GM23338 (cell line): ENCODE results near the gene SETBP1. TPM values are rescaled to one million over a fixed set of nuclear protein-coding genes. Genes with fewer than 3 reads are reported as not detected.

Source experiments
- ATAC-seq: fragments of 200-7000 bp; cut with Tn5 transposase; 3 replicates; pipeline ENCODE4 v1.9.1; 2020
- DNase-seq: peaks from one replicate; pipeline ENCODE4 v3.0.0-alpha.2; 2015; ENCODE audit warnings: low spot score
- H2AFZ ChIP-seq: fragments of 200-600 bp; sonication (generic); 2 replicates; pipeline ENCODE4 v1.8.0; 2016; ENCODE audit warnings: antibody characterized with exemption, mild to moderate bottlenecking, moderate library complexity
- H3F3A ChIP-seq: fragments of 200-600 bp; sonication (generic); replicated peaks from 2 replicates; pipeline ENCODE4 v1.8.0; 2017; ENCODE audit warnings: antibody characterized with exemption, mixed run types, low read depth
- H3K27ac ChIP-seq: fragments of 200-600 bp; sonication (generic); 2 replicates; pipeline ENCODE4 v1.6.1; 2016; ENCODE audit warnings: low read depth
- H3K27me3 ChIP-seq: fragments of 200-600 bp; sonication (generic); 2 replicates; pipeline ENCODE4 v1.8.0; 2016; ENCODE audit warnings: mild to moderate bottlenecking, mixed run types, moderate library complexity; ENCODE audit not compliant: insufficient read depth
- H3K36me3 ChIP-seq: fragments of 200-600 bp; sonication (generic); 2 replicates; pipeline ENCODE4 v1.8.0; 2016; ENCODE audit warnings: mild to moderate bottlenecking; ENCODE audit not compliant: insufficient read depth
- H3K4me1 ChIP-seq: fragments of 200-600 bp; sonication (generic); 2 replicates; pipeline ENCODE4 v1.8.0; 2016; ENCODE audit warnings: mild to moderate bottlenecking, moderate library complexity; ENCODE audit not compliant: insufficient read depth
- H3K4me2 ChIP-seq: fragments of 200-600 bp; sonication (generic); 2 replicates; pipeline ENCODE4 v1.7.1; 2017; ENCODE audit warnings: mixed run types
- H3K4me3 ChIP-seq: fragments of 200-600 bp; sonication (generic); 2 replicates; pipeline ENCODE4 v1.6.1; 2016; ENCODE audit warnings: mixed run types
- H3K79me2 ChIP-seq: fragments of 200-600 bp; sonication (generic); replicated peaks from 2 replicates; pipeline ENCODE4 v1.8.0; 2017; ENCODE audit warnings: mild to moderate bottlenecking; ENCODE audit not compliant: insufficient read depth
- H3K9me2 ChIP-seq: fragments of 200-600 bp; sonication (generic); 2 replicates; pipeline ENCODE4 v1.8.0; 2017; ENCODE audit not compliant: insufficient read depth
- H4K20me1 ChIP-seq: fragments of 200-600 bp; sonication (generic); replicated peaks from 2 replicates; pipeline ENCODE4 v1.8.0; 2017; ENCODE audit warnings: mild to moderate bottlenecking; ENCODE audit not compliant: insufficient read depth
- H3K27ac Mint-ChIP-seq: 2 replicates; pipeline ENCODE4 v1.8.0; 2020; ENCODE audit warnings: inconsistent platforms, mild to moderate bottlenecking, moderate library complexity, mixed read lengths
- H3K27me3 Mint-ChIP-seq: 3 replicates; pipeline ENCODE4 v1.8.0; 2022; ENCODE audit warnings: low read depth, mild to moderate bottlenecking, moderate library complexity, mixed read lengths, inconsistent platforms; ENCODE audit not compliant: insufficient read depth, poor library complexity
- H3K36me3 Mint-ChIP-seq: 3 replicates; pipeline ENCODE4 v1.8.0; 2021; ENCODE audit warnings: low read depth, mild to moderate bottlenecking, inconsistent platforms, moderate library complexity, mixed read lengths
- H3K4me1 Mint-ChIP-seq: 3 replicates; pipeline ENCODE4 v1.8.0; 2020; ENCODE audit warnings: mild to moderate bottlenecking, inconsistent platforms, mixed read lengths
- H3K4me3 Mint-ChIP-seq: 3 replicates; pipeline ENCODE4 v1.8.0; 2021; ENCODE audit warnings: moderate library complexity, mild to moderate bottlenecking, inconsistent platforms, mixed read lengths
- H3K9me3 Mint-ChIP-seq: 3 replicates; pipeline ENCODE4 v1.8.0; 2020; ENCODE audit warnings: moderate library complexity, mild to moderate bottlenecking, inconsistent platforms, mixed read lengths
- CREB1 ChIP-seq: fragments of 250-450 bp; sonication (Bioruptor Pico); IDR thresholded peaks from 2 replicates; pipeline ENCODE4 v1.5.0; 2020; ENCODE audit warnings: low read depth, mild to moderate bottlenecking, moderate library complexity
- ETS1 ChIP-seq: IDR thresholded peaks from 2 replicates; pipeline ENCODE4 v1.6.1; 2016; ENCODE audit warnings: antibody characterized with exemption
- EZH2phosphoT487 ChIP-seq: fragments of 200-600 bp; sonication (generic); IDR thresholded peaks from one replicate; pipeline ENCODE4 v1.8.1; 2018; ENCODE audit warnings: antibody characterized with exemption; ENCODE audit not compliant: unreplicated experiment
- JUNB ChIP-seq: IDR thresholded peaks from one replicate; pipeline ENCODE4 v1.6.1; 2016; ENCODE audit warnings: antibody characterized with exemption; ENCODE audit not compliant: unreplicated experiment
- POLR2AphosphoS5 ChIP-seq: IDR thresholded peaks from 2 replicates; pipeline ENCODE4 v1.6.1; 2016; ENCODE audit warnings: antibody characterized with exemption, low read depth
- REST ChIP-seq: IDR thresholded peaks from one replicate; pipeline ENCODE4 v1.6.1; 2018; ENCODE audit warnings: antibody characterized with exemption; ENCODE audit not compliant: unreplicated experiment
- STAT1 ChIP-seq: IDR thresholded peaks from one replicate; pipeline ENCODE4 v1.6.1; 2016; ENCODE audit warnings: antibody characterized with exemption; ENCODE audit not compliant: unreplicated experiment
- ZNF114 ChIP-seq: fragments of 250-450 bp; sonication (Bioruptor Pico); IDR thresholded peaks from 2 replicates; pipeline ENCODE4 v1.5.0; 2020; ENCODE audit warnings: mild to moderate bottlenecking, moderate library complexity
- ZNF331 ChIP-seq: fragments of 250-450 bp; sonication (Bioruptor Pico); IDR thresholded peaks from 2 replicates; pipeline ENCODE4 v1.5.0; 2020; ENCODE audit warnings: low read depth, mild to moderate bottlenecking, moderate library complexity
- ZNF462 ChIP-seq: fragments of 250-450 bp; sonication (Bioruptor Pico); IDR thresholded peaks from 2 replicates; pipeline ENCODE4 v1.5.0; 2020; ENCODE audit warnings: mild to moderate bottlenecking, moderate library complexity
- polyA plus RNA-seq: library from polyadenylated mRNA; unstranded; fragments of >200 nt; fragmentation: Nextera tagmentation; extraction: Ambion mirVana; gene quantifications from 2 replicates; pipeline ENCODE4 v1.2.1, GENCODE V29; 2016
- total RNA-seq: library from RNA; depleted of rRNA; stranded (reverse); fragments of >200 nt; shearing (Covaris generic); gene quantifications from 2 replicates; pipeline ENCODE4 v1.2.3, GENCODE V29; 2014

Gene SETBP1
- total and polyA plus RNA-seq, 2 experiments from 2014 or later: 1.6 to 5.5 TPM

GRCh38 chr18:45109271-45109670 lies 428.6 kb downstream of the SETBP1 start:
- TF ChIP-seq ETS1: no peak
- no peak for TF ChIP-seq ZNF114 (CRISPR knock-in tag)
- no peak for TF ChIP-seq CREB1 (CRISPR knock-in tag)
- Mint-ChIP-seq H3K27ac (no peak overlapping the region), H3K36me3 (no peaks in the 10 kb centered on the region), H3K4me3 (no peak overlapping the region), H3K9me3 (no peaks in the 10 kb centered on the region), H3K4me1 (peaks cover 2% of the 10 kb centered on the region; the same call in 2 of the 3 replicates), H3K27me3 (no peaks in the 10 kb centered on the region)
- DNase-seq (no peak), ATAC-seq (no peak)
- H4K20me1 ChIP-seq: no peaks in the 10 kb centered on the region
- no peak overlapping the region for H3K4me3 ChIP-seq
- no peak overlapping the region for H3K27ac ChIP-seq
- no peaks in the 10 kb centered on the region for H3K27me3 ChIP-seq
- H2AFZ ChIP-seq: no peak overlapping the region
- no peaks in the 10 kb centered on the region for H3K79me2 ChIP-seq
- no peaks in the 10 kb centered on the region for H3F3A ChIP-seq
- H3K36me3 ChIP-seq: no peaks in the 10 kb centered on the region
- peaks cover 13% of the 10 kb centered on the region for H3K9me2 ChIP-seq
- no peak overlapping the region for H3K4me2 ChIP-seq
- no peaks in the 10 kb centered on the region for H3K4me1 ChIP-seq

- no peaks in the 10 kb centered on the region for H4K20me1 ChIP-seq
- no peak overlapping the region for H2AFZ ChIP-seq
- peaks cover 13% of the 10 kb centered on the region for H3K9me2 ChIP-seq
- no peak overlapping the region for H3K4me2 ChIP-seq
- 0 out of 3 replicates have a peak, but pooled peaks cover under 1% of the 10 kb centered on the region for H3K4me1 Mint-ChIP-seq
- no peak overlapping the region for H3K27ac Mint-ChIP-seq
- no peak overlapping the region for H3K4me3 ChIP-seq
- no peak overlapping the region for H3K4me3 Mint-ChIP-seq
- no peaks in the 10 kb centered on the region for H3K27me3 ChIP-seq
- no peaks in the 10 kb centered on the region for H3K9me3 Mint-ChIP-seq
- H3K27ac ChIP-seq: no peak overlapping the region
- no peak for ATAC-seq
- H3K79me2 ChIP-seq: no peaks in the 10 kb centered on the region
- DNase-seq: no peak
- no peaks in the 10 kb centered on the region for H3K36me3 Mint-ChIP-seq
- H3K4me1 ChIP-seq: no peaks in the 10 kb centered on the region
- TF ChIP-seq ETS1 (no peak), STAT1 (no peak), REST (no peak), POLR2AphosphoS5 (no peak), JUNB (no peak), ZNF462 (CRISPR knock-in tag) (no peak), ZNF114 (CRISPR knock-in tag) (no peak), EZH2phosphoT487 (no peak), ZNF331 (CRISPR knock-in tag) (no peak), CREB1 (CRISPR knock-in tag) (no peak)
- no peaks in the 10 kb centered on the region for H3K36me3 ChIP-seq
- no peaks in the 10 kb centered on the region for H3K27me3 Mint-ChIP-seq
- no peaks in the 10 kb centered on the region for H3F3A ChIP-seq
Measured at GRCh38 chr18:45109706-45110105, 429.0 kb downstream of the SETBP1 start.
